Sigmoid colon (tissue), 7 donors: ENCODE results near the gene PDE5A. TPM values are rescaled to one million over a fixed set of nuclear protein-coding genes. Genes with fewer than 3 reads are reported as not detected.
"Not testable (repeated sequence)": the region's sequence is repeated elsewhere in the genome, so short reads cannot be mapped to it uniquely, and the experiment has no call there.

Experiments used
- DNase-seq: peaks from one replicate; pipeline ENCODE4 v3.0.0-alpha.2; 2019
- H3K27ac ChIP-seq, 4 donors: fragments of 200-600 bp; sonication (generic); one replicate each; pipeline ENCODE4 v1.5.1; 2016 to 2019; ENCODE audit warnings: mild to moderate bottlenecking in 1 of 4
- H3K27me3 ChIP-seq, 3 donors: fragments of 200-600 bp; sonication (generic); one replicate each; pipeline ENCODE4 v1.5.1; 2019; ENCODE audit warnings: mild to moderate bottlenecking in 1 of 3
- H3K36me3 ChIP-seq, 4 donors: fragments of 200-600 bp; sonication (generic); one replicate each; pipeline ENCODE4 v1.5.1; 2016 to 2019
- H3K4me1 ChIP-seq, 4 donors: fragments of 200-600 bp; sonication (generic); one replicate each; pipeline ENCODE4 v1.5.1; 2017 to 2019
- H3K4me3 ChIP-seq, 4 donors: fragments of 200-600 bp; sonication (generic); one replicate each; pipeline ENCODE4 v1.5.1; 2017 to 2019; ENCODE audit warnings: mild to moderate bottlenecking in 2 of 4, moderate library complexity in 1 of 4
- H3K9me3 ChIP-seq, 4 donors: fragments of 200-600 bp in 3 of 4; sonication (generic) in 3 of 4; one replicate each; pipeline versions ENCODE4 v1.5.1 to v1.6.1; 2013 to 2019
- CTCF ChIP-seq, 4 experiments: fragments of 450-650 bp in 3 of 4; fragments of 200-600 bp in 1 of 4; IDR thresholded peaks; one replicate each; pipeline ENCODE4 v1.5.1; 2016 to 2019; ENCODE audit warnings: antibody characterized with exemption in 4 of 4, mild to moderate bottlenecking in 3 of 4, moderate library complexity in 2 of 4
- EP300 ChIP-seq, 4 donors: sonication (generic); formaldehyde crosslinking; IDR thresholded peaks; one replicate each; pipeline ENCODE4 v1.6.1; 2017; ENCODE audit warnings: antibody characterized with exemption in 4 of 4
- POLR2A ChIP-seq, 2 donors: fragments of 450-650 bp; IDR thresholded peaks; one replicate each; pipeline ENCODE4 v1.6.1; 2016; ENCODE audit warnings: antibody characterized with exemption in 2 of 2, mild to moderate bottlenecking in 2 of 2, moderate library complexity in 2 of 2
- POLR2AphosphoS5 ChIP-seq, 4 donors: sonication (generic); formaldehyde crosslinking; IDR thresholded peaks; one replicate each; pipeline ENCODE4 v1.6.1; 2017; ENCODE audit warnings: antibody characterized with exemption in 4 of 4
- WGBS, 2 donors: extraction: QIAGEN DNeasy Blood & Tissue Kit; methylation state at CpG; one replicate each; pipeline ENCODE4 v1.1.7; 2013; 5-methylcytosine and 5-hydroxymethylcytosine counted together
- intact Hi-C: fragments of 100-400 bp; cut with DNase I; formaldehyde crosslinking; loops from one replicate; pipeline ENCODE4 v1.15.1; 2023
- polyA plus RNA-seq, 3 donors: library from polyadenylated mRNA; stranded (reverse); fragments of 200-250 nt; gene quantifications; one replicate each; pipeline ENCODE4 v1.2.3, GENCODE V29; 2013
- small RNA-seq, 3 donors: library from RNA; depleted of rRNA; stranded (forward); fragments of <200 nt; gene quantifications; one replicate each; pipeline ENCODE3, GENCODE V24; 2016
- total RNA-seq, 4 donors: library from RNA; depleted of rRNA; stranded (reverse); fragments of >200 nt; gene quantifications; one replicate each; pipeline ENCODE4 v1.1.0, GENCODE V29; 2016
- donor health status: healthy with polysubstance abuse.
- donor health status: Bipolar disorder and iron deficiency.
- donor health status: healthy.

Gene PDE5A
- total and polyA plus RNA-seq, 7 donors, result 5.5 to 209 (median 138) TPM

GRCh38 chr4:119454491-119455270, 173.9 kb downstream of the PDE5A start:
- H3K36me3 ChIP-seq, H3K27me3 ChIP-seq, H3K9me3 ChIP-seq, H3K4me1 ChIP-seq: not testable (repeated sequence)
- 0 to 1% methylated on average over 80 of the region's 80 CpGs for WGBS, 2 donors
- peak; percentile 98 for DNase-seq
- intact Hi-C loops, result loop anchor here (5.0 kb wide), 2 partner anchors 173 to 598 kb away; partner anchors contain the start of gene PDE5A
- H3K4me3 ChIP-seq, result peak overlapping the region; percentile 53 to 81 (median 72)
- H3K27ac ChIP-seq, result peak overlapping the region; percentile 84 to 92 (median 90)
- TF ChIP-seq POLR2AphosphoS5 (IDR thresholded peaks at IDR 0.05) (peak; percentile 56 to 92 (median 90)), EP300 (IDR thresholded peaks at IDR 0.05) (peak in 2 of 4 donors; percentile 41 to 96), CTCF (IDR thresholded peaks at IDR 0.05) (peak in 1 of 4 experiments; percentile 17), POLR2A (IDR thresholded peaks at IDR 0.05) (peak in 1 of 2 donors; percentile 64)

DNA sequence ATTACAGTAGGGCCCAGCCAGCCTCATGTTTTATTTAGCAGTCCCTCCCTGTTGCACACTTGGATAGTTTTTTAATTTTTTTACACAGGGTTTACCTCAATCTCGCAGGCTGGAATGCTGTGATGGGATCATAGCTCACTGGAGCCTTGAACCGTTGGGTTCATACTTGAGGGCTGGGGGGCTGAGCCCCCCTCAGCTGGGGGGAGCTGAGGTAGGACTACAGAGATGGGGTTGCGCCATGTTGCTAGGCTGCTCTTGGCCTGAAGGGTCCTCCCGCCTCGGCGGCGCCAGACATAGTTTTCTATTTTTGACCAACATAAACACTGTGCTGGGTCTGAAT, 174.5 kb downstream of the PDE5A start:
- intact Hi-C loops, result loop anchor here (5.0 kb wide), 2 partner anchors 173 to 598 kb away; partner anchors contain the start of gene PDE5A
- not testable (repeated sequence) for H3K9me3 ChIP-seq, H3K4me1 ChIP-seq, H3K36me3 ChIP-seq, H3K27me3 ChIP-seq, DNase-seq
- WGBS, 2 donors, result 3 to 4% methylated on average over 7 of the region's 7 CpGs
- peak overlapping the region; percentile 53 to 81 (median 72) for H3K4me3 ChIP-seq
- H3K27ac ChIP-seq, result peak overlapping the region; percentile 84 to 92 (median 90)

DNA sequence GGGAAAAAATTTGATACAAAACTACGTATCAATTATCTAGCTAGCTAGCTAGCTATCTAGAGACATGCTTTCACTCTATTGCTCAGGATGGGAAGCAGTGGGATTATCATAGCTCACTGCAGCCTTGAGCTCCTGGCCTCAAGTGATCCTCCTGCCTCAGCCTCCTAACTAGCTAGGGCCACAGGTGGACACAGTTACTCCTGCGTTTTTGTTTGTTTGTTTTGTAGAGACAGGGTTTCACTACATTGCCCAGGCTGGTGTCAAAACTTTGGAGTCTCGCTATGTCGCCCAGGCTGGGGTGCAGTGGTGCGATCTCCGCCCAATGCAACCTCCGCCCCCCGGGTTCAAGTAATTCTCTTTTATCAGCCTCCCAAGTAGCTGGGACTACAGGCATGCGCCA, 175.3 kb downstream of the PDE5A start:
- not testable (repeated sequence) for H3K36me3 ChIP-seq, H3K27me3 ChIP-seq, H3K4me3 ChIP-seq, H3K9me3 ChIP-seq, H3K4me1 ChIP-seq, DNase-seq
- 88 to 91% methylated on average over 9 of the region's 9 CpGs for WGBS, 2 donors
- intact Hi-C loops, result loop anchor here (5.0 kb wide), 2 partner anchors 174 to 599 kb away; partner anchors contain the start of gene PDE5A
- H3K27ac ChIP-seq, result peak overlapping the region in 1 of 4 donors; percentile 90

GRCh38 chr4:119449851-119450250, 178.8 kb downstream of the PDE5A start:
- not testable (repeated sequence) for H3K27me3 ChIP-seq, DNase-seq, H3K4me1 ChIP-seq, H3K9me3 ChIP-seq, H3K36me3 ChIP-seq, H3K4me3 ChIP-seq, H3K27ac ChIP-seq
- WGBS, 2 donors, result 85 to 90% methylated on average over 6 of the region's 6 CpGs
- intact Hi-C loops, result loop anchor here (5.0 kb wide), 2 partner anchors 177 to 602 kb away; partner anchors contain the start of gene PDE5A

Small RNA genes within 50 kb of the gene (small RNA-seq; reads per million reads assigned to genes)
- 0 reads per million in 3 donors for gene RF00614
